ENCODE measurements around the gene PMEPA1.

The PMEPA1 gene

GRCh38 chr20:57728762-57729161 is 18.9 kb upstream of the PMEPA1 start:
- no CpG with 5 or more reads among the region's 4 CpGs for WGBS, 2 donors (ENCODE audit: extremely low coverage in 2 of 2, insufficient read length in 2 of 2, insufficient replicate concordance in 1 of 2)
- no peak overlapping the region for H3K18ac ChIP-seq (ENCODE audit: low read length)
- H3K4me2 ChIP-seq (ENCODE audit: insufficient read depth, low read length, poor library complexity, severe bottlenecking) = no peak overlapping the region
- no peak overlapping the region for H2BK5ac ChIP-seq (ENCODE audit: low read length)
- no peak overlapping the region for H3K4ac ChIP-seq (ENCODE audit: low read length)
- H2BK15ac ChIP-seq (ENCODE audit: low read length) = no peak overlapping the region
- no peak overlapping the region for H3K14ac ChIP-seq (ENCODE audit: low read length)
- H2AK5ac ChIP-seq (ENCODE audit: low read depth, low read length) = no peak overlapping the region
- H3K4me1 ChIP-seq (ENCODE audit: control insufficient read depth in 2 of 2, insufficient read depth in 1 of 2, low read depth in 1 of 2, low read length in 2 of 2) = no peaks in the 10 kb centered on the region
- no peak overlapping the region for H3K4me3 ChIP-seq (ENCODE audit: low read length in 2 of 2)
- H3K79me1 ChIP-seq (ENCODE audit: low read depth, low read length) = peaks cover 1% of the 10 kb centered on the region
- H3K27me3 ChIP-seq (ENCODE audit: control insufficient read depth in 3 of 3, insufficient read depth in 3 of 3, low read depth in 1 of 3, low read length in 3 of 3) = peaks cover 0 to 71% (median 0%) of the 10 kb centered on the region in 3 experiments
- H2BK120ac ChIP-seq (ENCODE audit: low read depth, low read length) = no peak overlapping the region
- DNase-seq (ENCODE audit: low spot score) = no peak
- no peak overlapping the region for H3K27ac ChIP-seq (replicated peaks; ENCODE audit: low read length)
- H4K91ac ChIP-seq (ENCODE audit: low read depth, low read length, poor library complexity) = no peak overlapping the region
- no peak overlapping the region for H4K8ac ChIP-seq (ENCODE audit: low read depth, low read length)
- H3K36me3 ChIP-seq (replicated peaks in 1 of 2; ENCODE audit: control insufficient read depth in 2 of 2, insufficient read depth in 2 of 2, low read length in 2 of 2) = no peaks in the 10 kb centered on the region
- H2AFZ ChIP-seq (ENCODE audit: low read length) = no peak overlapping the region
- H3K9ac ChIP-seq (ENCODE audit: low read depth, low read length, poor library complexity) = no peak overlapping the region
- H3K23ac ChIP-seq (ENCODE audit: low read depth, low read length, poor library complexity) = no peak overlapping the region
- no peak overlapping the region for H2BK12ac ChIP-seq (ENCODE audit: low read length)
- H3K9me3 ChIP-seq (replicated peaks in 1 of 2; ENCODE audit: control insufficient read depth in 2 of 2, insufficient read depth in 1 of 2, low read depth in 1 of 2, low read length in 2 of 2) = no peaks in the 10 kb centered on the region

- H4K91ac ChIP-seq (ENCODE audit: low read depth, low read length, poor library complexity) = no peak overlapping the region
- H3K4me2 ChIP-seq (ENCODE audit: insufficient read depth, low read length, poor library complexity, severe bottlenecking) = no peak overlapping the region
- no peak overlapping the region for H3K27ac ChIP-seq (replicated peaks; ENCODE audit: low read length)
- H2BK15ac ChIP-seq (ENCODE audit: low read length) = no peak overlapping the region
- H2AFZ ChIP-seq (ENCODE audit: low read length) = no peak overlapping the region
- H2BK5ac ChIP-seq (ENCODE audit: low read length) = no peak overlapping the region
- no peaks in the 10 kb centered on the region for H3K9me3 ChIP-seq (replicated peaks in 1 of 2; ENCODE audit: control insufficient read depth in 2 of 2, insufficient read depth in 1 of 2, low read depth in 1 of 2, low read length in 2 of 2)
- no CpG with 5 or more reads among the region's 3 CpGs for WGBS, 2 donors (ENCODE audit: extremely low coverage in 2 of 2, insufficient read length in 2 of 2, insufficient replicate concordance in 1 of 2)
- no peak overlapping the region for H3K14ac ChIP-seq (ENCODE audit: low read length)
- DNase-seq (ENCODE audit: low spot score) = no peak
- no peak overlapping the region for H3K9ac ChIP-seq (ENCODE audit: low read depth, low read length, poor library complexity)
- H3K4ac ChIP-seq (ENCODE audit: low read length) = no peak overlapping the region
- H3K79me1 ChIP-seq (ENCODE audit: low read depth, low read length) = peaks cover 1% of the 10 kb centered on the region
- H3K27me3 ChIP-seq (ENCODE audit: control insufficient read depth in 3 of 3, insufficient read depth in 3 of 3, low read depth in 1 of 3, low read length in 3 of 3) = peaks cover 0 to 79% (median 0%) of the 10 kb centered on the region in 3 experiments
- no peaks in the 10 kb centered on the region for H3K36me3 ChIP-seq (replicated peaks in 1 of 2; ENCODE audit: control insufficient read depth in 2 of 2, insufficient read depth in 2 of 2, low read length in 2 of 2)
- no peak overlapping the region for H3K18ac ChIP-seq (ENCODE audit: low read length)
- H2AK5ac ChIP-seq (ENCODE audit: low read depth, low read length) = no peak overlapping the region
- no peak overlapping the region for H4K8ac ChIP-seq (ENCODE audit: low read depth, low read length)
- no peak overlapping the region for H2BK12ac ChIP-seq (ENCODE audit: low read length)
- H3K4me1 ChIP-seq (ENCODE audit: control insufficient read depth in 2 of 2, insufficient read depth in 1 of 2, low read depth in 1 of 2, low read length in 2 of 2) = no peaks in the 10 kb centered on the region
- H2BK120ac ChIP-seq (ENCODE audit: low read depth, low read length) = no peak overlapping the region
- no peak overlapping the region for H3K4me3 ChIP-seq (ENCODE audit: low read length in 2 of 2)
- H3K23ac ChIP-seq (ENCODE audit: low read depth, low read length, poor library complexity) = no peak overlapping the region
These were observed 18.0 kb upstream of the PMEPA1 start for GRCh38 chr20:57727863-57728262.

- no peak overlapping the region for H4K91ac ChIP-seq (ENCODE audit: low read depth, low read length, poor library complexity)
- H2BK120ac ChIP-seq (ENCODE audit: low read depth, low read length) = no peak overlapping the region
- H2BK5ac ChIP-seq (ENCODE audit: low read length) = no peak overlapping the region
- no peaks in the 10 kb centered on the region for H3K9me3 ChIP-seq (replicated peaks in 1 of 2; ENCODE audit: control insufficient read depth in 2 of 2, insufficient read depth in 1 of 2, low read depth in 1 of 2, low read length in 2 of 2)
- H3K9ac ChIP-seq (ENCODE audit: low read depth, low read length, poor library complexity) = no peak overlapping the region
- H2AFZ ChIP-seq (ENCODE audit: low read length) = no peak overlapping the region
- H3K27me3 ChIP-seq (ENCODE audit: control insufficient read depth in 3 of 3, insufficient read depth in 3 of 3, low read depth in 1 of 3, low read length in 3 of 3) = peaks cover 0 to 77% (median 2%) of the 10 kb centered on the region in 3 experiments
- H3K4me3 ChIP-seq (ENCODE audit: low read length in 2 of 2) = no peak overlapping the region
- H3K14ac ChIP-seq (ENCODE audit: low read length) = no peak overlapping the region
- no peak overlapping the region for H3K27ac ChIP-seq (replicated peaks; ENCODE audit: low read length)
- DNase-seq (ENCODE audit: low spot score) = no peak
- no peak overlapping the region for H2AK5ac ChIP-seq (ENCODE audit: low read depth, low read length)
- H3K4me1 ChIP-seq (ENCODE audit: control insufficient read depth in 2 of 2, insufficient read depth in 1 of 2, low read depth in 1 of 2, low read length in 2 of 2) = no peaks in the 10 kb centered on the region
- no peak overlapping the region for H3K4me2 ChIP-seq (ENCODE audit: insufficient read depth, low read length, poor library complexity, severe bottlenecking)
- no peak overlapping the region for H2BK15ac ChIP-seq (ENCODE audit: low read length)
- no peaks in the 10 kb centered on the region for H3K36me3 ChIP-seq (replicated peaks in 1 of 2; ENCODE audit: control insufficient read depth in 2 of 2, insufficient read depth in 2 of 2, low read length in 2 of 2)
- H3K23ac ChIP-seq (ENCODE audit: low read depth, low read length, poor library complexity) = no peak overlapping the region
- WGBS, 2 donors (ENCODE audit: extremely low coverage in 2 of 2, insufficient read length in 2 of 2, insufficient replicate concordance in 1 of 2) = no CpG with 5 or more reads among the region's 9 CpGs
- peak overlapping the region; percentile 15 for H3K18ac ChIP-seq (ENCODE audit: low read length)
- no peak overlapping the region for H4K8ac ChIP-seq (ENCODE audit: low read depth, low read length)
- H2BK12ac ChIP-seq (ENCODE audit: low read length) = no peak overlapping the region
- no peaks in the 10 kb centered on the region for H3K79me1 ChIP-seq (ENCODE audit: low read depth, low read length)
- no peak overlapping the region for H3K4ac ChIP-seq (ENCODE audit: low read length)
These were observed 15.8 kb upstream of the PMEPA1 start for GRCh38 chr20:57725636-57726035.

- Histone ChIP-seq H2BK15ac (ENCODE audit: low read length) (no peak overlapping the region), H3K79me1 (ENCODE audit: low read depth, low read length) (no peaks in the 10 kb centered on the region), H3K4me1 (ENCODE audit: control insufficient read depth in 2 of 2, insufficient read depth in 1 of 2, low read depth in 1 of 2, low read length in 2 of 2) (no peaks in the 10 kb centered on the region), H3K14ac (ENCODE audit: low read length) (no peak overlapping the region), H3K4me3 (ENCODE audit: low read length in 2 of 2) (no peak overlapping the region), H4K8ac (ENCODE audit: low read depth, low read length) (no peak overlapping the region), H3K27me3 (ENCODE audit: control insufficient read depth in 3 of 3, insufficient read depth in 3 of 3, low read depth in 1 of 3, low read length in 3 of 3) (peaks cover 0 to 74% (median 2%) of the 10 kb centered on the region in 3 experiments), H2BK5ac (ENCODE audit: low read length) (no peak overlapping the region), H3K27ac (replicated peaks; ENCODE audit: low read length) (no peak overlapping the region), H3K36me3 (replicated peaks in 1 of 2; ENCODE audit: control insufficient read depth in 2 of 2, insufficient read depth in 2 of 2, low read length in 2 of 2) (no peaks in the 10 kb centered on the region), H3K9ac (ENCODE audit: low read depth, low read length, poor library complexity) (no peak overlapping the region), H4K91ac (ENCODE audit: low read depth, low read length, poor library complexity) (no peak overlapping the region), H2BK120ac (ENCODE audit: low read depth, low read length) (no peak overlapping the region), H3K4me2 (ENCODE audit: insufficient read depth, low read length, poor library complexity, severe bottlenecking) (no peak overlapping the region), H2BK12ac (ENCODE audit: low read length) (no peak overlapping the region), H3K9me3 (replicated peaks in 1 of 2; ENCODE audit: control insufficient read depth in 2 of 2, insufficient read depth in 1 of 2, low read depth in 1 of 2, low read length in 2 of 2) (no peaks in the 10 kb centered on the region), H2AFZ (ENCODE audit: low read length) (no peak overlapping the region), H3K4ac (ENCODE audit: low read length) (no peak overlapping the region), H2AK5ac (ENCODE audit: low read depth, low read length) (no peak overlapping the region), H3K23ac (ENCODE audit: low read depth, low read length, poor library complexity) (no peak overlapping the region), H3K18ac (ENCODE audit: low read length) (no peak overlapping the region)
- DNase-seq (ENCODE audit: low spot score) = no peak
- WGBS, 2 donors (ENCODE audit: extremely low coverage in 2 of 2, insufficient read length in 2 of 2, insufficient replicate concordance in 1 of 2) = no CpG with 5 or more reads among the region's 16 CpGs
These were observed 15.0 kb upstream of the PMEPA1 start for GRCh38 chr20:57724610-57725405.
